Measurements from ENCODE around the gene STOML3. TPM values are rescaled to one million over a fixed set of nuclear protein-coding genes. Genes with fewer than 3 reads are reported as not detected.

Gene STOML3
- total and polyA plus RNA-seq, 10 donors: not detected

- whole genome bisulfite sequencing, 5 donors: 41 to 55% (median 51%) methylated on average over 3 of the region's 3 CpGs
- no peaks in the 10 kb centered on the region for H3K9me3 ChIP-seq
- no peak for DNase-seq
- H3K4me1 ChIP-seq: no peaks in the 10 kb centered on the region
- H3K27me3 ChIP-seq (replicated peaks in 1 of 7): no peaks in the 10 kb centered on the region
- no peak overlapping the region for H3K4me3 ChIP-seq
- no peaks in the 10 kb centered on the region for H3K36me3 ChIP-seq
- H3K27ac ChIP-seq: no peak overlapping the region
- TF ChIP-seq POLR2A (IDR thresholded peaks at IDR 0.05): no peak
- no peak for TF ChIP-seq CTCF (IDR thresholded peaks at IDR 0.05 in 8 of 11, conservative IDR thresholded peaks at IDR 0.05 in 3 of 11)
- TF ChIP-seq POLR2AphosphoS5 (IDR thresholded peaks at IDR 0.05): no peak
- intact Hi-C loops (cut with DNase I; ENCODE audit: low total_unique reads): no loop called here
These were observed 46.4 kb downstream of the STOML3 start for GRCh38 chr13:38944219-38944618.

- intact Hi-C loops (cut with DNase I; ENCODE audit: low total_unique reads): no loop called here
- H3K9me3 ChIP-seq: no peaks in the 10 kb centered on the region
- H3K4me1 ChIP-seq: no peaks in the 10 kb centered on the region
- no peaks in the 10 kb centered on the region for H3K36me3 ChIP-seq
- H3K27me3 ChIP-seq (replicated peaks in 1 of 7): no peaks in the 10 kb centered on the region
- 50 to 91% (median 79%) methylated on average over 2 of the region's 2 CpGs for WGBS, 5 donors
- H3K4me3 ChIP-seq: no peak overlapping the region
- no peak for DNase-seq
- H3K27ac ChIP-seq: no peak overlapping the region
- no peak for TF ChIP-seq CTCF (IDR thresholded peaks at IDR 0.05 in 8 of 11, conservative IDR thresholded peaks at IDR 0.05 in 3 of 11)
- no peak for TF ChIP-seq POLR2A (IDR thresholded peaks at IDR 0.05)
These were observed 47.4 kb downstream of the STOML3 start for GRCh38 chr13:38943231-38943630.

GRCh38 chr13:38941353-38941945 is 49.2 kb downstream of the STOML3 start:
- DNase-seq: no peak
- no peaks in the 10 kb centered on the region for H3K4me1 ChIP-seq
- 63 to 80% (median 79%) methylated on average over 3 of the region's 3 CpGs for WGBS, 5 donors
- no peaks in the 10 kb centered on the region for H3K9me3 ChIP-seq
- H3K27me3 ChIP-seq (replicated peaks in 1 of 7): no peaks in the 10 kb centered on the region
- no peak overlapping the region for H3K27ac ChIP-seq
- no peaks in the 10 kb centered on the region for H3K36me3 ChIP-seq
- intact Hi-C loops (cut with DNase I; ENCODE audit: low total_unique reads): no loop called here
- H3K4me3 ChIP-seq: no peak overlapping the region
- TF ChIP-seq CTCF (IDR thresholded peaks at IDR 0.05 in 8 of 11, conservative IDR thresholded peaks at IDR 0.05 in 3 of 11) (no peak), POLR2AphosphoS5 (IDR thresholded peaks at IDR 0.05) (no peak), POLR2A (IDR thresholded peaks at IDR 0.05) (no peak)

- H3K4me3 ChIP-seq: no peak overlapping the region
- no peak overlapping the region for H3K27ac ChIP-seq
- DNase-seq: no peak
- no peaks in the 10 kb centered on the region for H3K9me3 ChIP-seq
- intact Hi-C loops (cut with DNase I; ENCODE audit: low total_unique reads): no loop called here
- no peak for TF ChIP-seq POLR2AphosphoS5 (IDR thresholded peaks at IDR 0.05)
- TF ChIP-seq POLR2A (IDR thresholded peaks at IDR 0.05): no peak
- TF ChIP-seq CTCF (IDR thresholded peaks at IDR 0.05 in 8 of 11, conservative IDR thresholded peaks at IDR 0.05 in 3 of 11): no peak
- no peaks in the 10 kb centered on the region for H3K4me1 ChIP-seq
- no peaks in the 10 kb centered on the region for H3K36me3 ChIP-seq
- H3K27me3 ChIP-seq (replicated peaks in 1 of 7): no peaks in the 10 kb centered on the region
These were observed 56.8 kb downstream of the STOML3 start for GRCh38 chr13:38933786-38934185.
